CD14-positive monocyte (primary cell): ENCODE data around the gene JADE1. TPM values are rescaled to one million over a fixed set of nuclear protein-coding genes. Genes with fewer than 3 reads are reported as not detected.

Experiments used
- DNase-seq, 3 donors: peaks; one replicate each; pipeline ENCODE4 v3.0.0-alpha.2; 2011 to 2022
- H2AFZ ChIP-seq: 2 replicates; pipeline ENCODE4 v1.6.0; 2012; ENCODE audit warnings: mild to moderate bottlenecking, low read depth, low read length, inconsistent platforms; ENCODE audit not compliant: insufficient read depth, poor library complexity, severe bottlenecking
- H3K27ac ChIP-seq, 2 donors: 1 replicate in 1 of 2; 2 replicates in 1 of 2; pipeline ENCODE4 v1.5.1; 2012 to 2013; ENCODE audit warnings: low read length in 2 of 2, control low read depth in 1 of 2, inconsistent platforms in 1 of 2, low read depth in 1 of 2, mild to moderate bottlenecking in 1 of 2
- H3K27me3 ChIP-seq, 2 donors: one replicate each; pipeline versions ENCODE4 v1.6.0 to v1.6.1; 2011 to 2013; ENCODE audit warnings: low read length in 2 of 2; ENCODE audit not compliant: control insufficient read depth in 2 of 2, insufficient read depth in 2 of 2
- H3K36me3 ChIP-seq, 2 donors: replicated peaks in 1 of 2; 1 replicate in 1 of 2; 2 replicates in 1 of 2; pipeline versions ENCODE4 v1.5.1 to v1.6.1; 2012 to 2013; ENCODE audit warnings: low read length in 2 of 2, control low read depth in 1 of 2, inconsistent platforms in 1 of 2, mild to moderate bottlenecking in 1 of 2; ENCODE audit not compliant: insufficient read depth in 2 of 2, control insufficient read depth in 1 of 2
- H3K4me1 ChIP-seq, 2 donors: 1 replicate in 1 of 2; 2 replicates in 1 of 2; pipeline versions ENCODE4 v1.5.1 to v1.6.1; 2012 to 2013; ENCODE audit warnings: low read length in 2 of 2, control low read depth in 1 of 2, inconsistent platforms in 1 of 2, mild to moderate bottlenecking in 1 of 2, moderate library complexity in 1 of 2; ENCODE audit not compliant: insufficient read depth in 2 of 2, control insufficient read depth in 1 of 2
- H3K4me2 ChIP-seq: replicated peaks from 2 replicates; pipeline ENCODE3; 2012; ENCODE audit warnings: low read length, moderate library complexity, mild to moderate bottlenecking; ENCODE audit not compliant: poor library complexity, severe bottlenecking; ENCODE audit errors: extremely low read depth
- H3K4me3 ChIP-seq, 3 experiments: fragments of 200-600 bp in 1 of 3; sonication (generic) in 1 of 3; replicated peaks in 1 of 3; 1 replicate in 2 of 3; 2 replicates in 1 of 3; pipeline ENCODE4 v1.5.1; 2011 to 2013; ENCODE audit warnings: low read length in 3 of 3, mild to moderate bottlenecking in 3 of 3, control low read depth in 2 of 3, low read depth in 2 of 3, inconsistent platforms in 1 of 3, moderate library complexity in 1 of 3
- H3K79me2 ChIP-seq: 2 replicates; pipeline ENCODE4 v1.6.0; 2012; ENCODE audit warnings: mild to moderate bottlenecking, control low read depth, inconsistent platforms, low read length, moderate library complexity; ENCODE audit not compliant: insufficient read depth
- H3K9ac ChIP-seq: 2 replicates; pipeline ENCODE4 v1.6.0; 2017; ENCODE audit warnings: low read length, mild to moderate bottlenecking; ENCODE audit not compliant: insufficient read depth, poor library complexity, severe bottlenecking
- H3K9me3 ChIP-seq, 2 donors: replicated peaks in 1 of 2; 1 replicate in 1 of 2; 2 replicates in 1 of 2; pipeline versions ENCODE4 v1.5.1 to v1.6.1; 2012 to 2013; ENCODE audit warnings: low read length in 2 of 2, control low read depth in 1 of 2; ENCODE audit not compliant: control insufficient read depth in 1 of 2, insufficient read depth in 1 of 2
- H4K20me1 ChIP-seq: 2 replicates; pipeline ENCODE4 v1.6.0; 2012; ENCODE audit warnings: mild to moderate bottlenecking, low read length, control low read depth, moderate library complexity; ENCODE audit not compliant: insufficient read depth
- H3K27ac Mint-ChIP-seq, 7 donors: one replicate each; pipeline ENCODE4 v1.8.0; 2020; ENCODE audit warnings: mild to moderate bottlenecking in 7 of 7, mixed read lengths in 7 of 7, moderate library complexity in 6 of 7, inconsistent platforms in 2 of 7
- H3K27me3 Mint-ChIP-seq, 3 donors: one replicate each; pipeline ENCODE4 v1.8.0; 2021 to 2022; ENCODE audit warnings: low read depth in 3 of 3, mild to moderate bottlenecking in 3 of 3, mixed read lengths in 3 of 3, moderate library complexity in 3 of 3, inconsistent platforms in 1 of 3
- H3K36me3 Mint-ChIP-seq, 2 donors: one replicate each; pipeline ENCODE4 v1.8.0; 2020; ENCODE audit warnings: mixed read lengths in 2 of 2, inconsistent platforms in 1 of 2, mild to moderate bottlenecking in 1 of 2
- H3K4me1 Mint-ChIP-seq: one replicate; pipeline ENCODE4 v1.8.0; 2020; ENCODE audit warnings: mild to moderate bottlenecking, mixed read lengths
- H3K4me3 Mint-ChIP-seq, 2 donors: one replicate each; pipeline ENCODE4 v1.8.0; 2020; ENCODE audit warnings: mild to moderate bottlenecking in 2 of 2, mixed read lengths in 2 of 2, moderate library complexity in 1 of 2
- H3K9me3 Mint-ChIP-seq, 7 donors: one replicate each; pipeline ENCODE4 v1.8.0; 2020 to 2022; ENCODE audit warnings: mixed read lengths in 7 of 7, mild to moderate bottlenecking in 6 of 7, moderate library complexity in 6 of 7, inconsistent platforms in 2 of 7
- CTCF ChIP-seq: fragments of 200-600 bp; IDR thresholded peaks from one replicate; pipeline ENCODE4 v1.8.0; 2022; ENCODE audit warnings: antibody characterized with exemption, mild to moderate bottlenecking
- WGBS: methylation state at CpG from one replicate; pipeline ENCODE4 v1.1.5; 2013; ENCODE audit warnings: missing lambda C conversion rate; ENCODE audit not compliant: insufficient coverage; 5-methylcytosine and 5-hydroxymethylcytosine counted together
- intact Hi-C, 2 donors: fragments of 100-400 bp; cut with micrococcal nuclease; formaldehyde crosslinking; loops; one replicate each; pipeline versions ENCODE4 v1.15.0 to v1.15.1; 2023
- polyA plus RNA-seq, 3 donors: library from polyadenylated mRNA; depleted of rRNA in 1 of 3; unstranded in 2 of 3; stranded (reverse) in 1 of 3; fragments of 300-500 nt in 2 of 3; fragments of >200 nt in 1 of 3; fragmentation: Illumina TruSeq in 2 of 3; gene quantifications; 1 replicate in 2 of 3; 2 replicates in 1 of 3; pipeline ENCODE4 v1.2.3, GENCODE V29; 2012 to 2021

JADE1 gene
- polyA plus RNA-seq, 3 donors, result 7.3 to 12.8 (median 12.3) TPM

GRCh38 chr4:128915544-128915943 is 106.0 kb downstream of the JADE1 start:
- Histone ChIP-seq H3K27me3 (no peaks in the 10 kb centered on the region), H3K36me3 (no peaks in the 10 kb centered on the region), H3K4me3 (no peak overlapping the region), H3K79me2 (no peaks in the 10 kb centered on the region), H3K27ac (peak overlapping the region in 1 of 2 donors; percentile 92), H3K4me1 (peaks cover 62 to 73% of the 10 kb centered on the region in 2 donors), H2AFZ (no peak overlapping the region), H3K4me2 (no peak overlapping the region), H3K9me3 (no peaks in the 10 kb centered on the region), H3K9ac (no peak overlapping the region), H4K20me1 (no peaks in the 10 kb centered on the region)
- intact Hi-C loops, result loop anchor here (10.0 kb wide), 1 partner anchor 179 kb away; the partner anchor contains the start of genes C4orf33 (in 2 of the 2) and SCLT1 (in 2 of the 2)
- H3K27me3 Mint-ChIP-seq, result no peaks in the 10 kb centered on the region
- H3K4me1 Mint-ChIP-seq, result peaks cover 71% of the 10 kb centered on the region
- H3K36me3 Mint-ChIP-seq, result peaks cover 11% of the 10 kb centered on the region in 2 donors
- peaks cover 0 to 2% (median 0%) of the 10 kb centered on the region in 7 donors for H3K9me3 Mint-ChIP-seq
- no peak for DNase-seq
- no peak for TF ChIP-seq CTCF
- H3K27ac Mint-ChIP-seq, result peak overlapping the region in 2 of 7 donors; percentile 20 to 38
- no peak overlapping the region for H3K4me3 Mint-ChIP-seq

GRCh38 chr4:128916832-128917231 is 107.3 kb downstream of the JADE1 start:
- TF ChIP-seq CTCF, result no peak
- Histone ChIP-seq H3K79me2 (no peaks in the 10 kb centered on the region), H3K4me3 (peak overlapping the region in 1 of 3 experiments; percentile 54), H3K27ac (peak overlapping the region; percentile 73 to 92), H3K36me3 (no peaks in the 10 kb centered on the region), H2AFZ (peak overlapping the region; percentile 60), H3K4me1 (peaks cover 60 to 68% of the 10 kb centered on the region in 2 donors), H3K9me3 (no peaks in the 10 kb centered on the region), H4K20me1 (no peaks in the 10 kb centered on the region), H3K9ac (peak overlapping the region; percentile 48), H3K4me2 (peak overlapping the region; percentile 60), H3K27me3 (no peaks in the 10 kb centered on the region)
- intact Hi-C loops, result loop anchor here (10.0 kb wide), 1 partner anchor 178 kb away; the partner anchor contains the start of genes C4orf33 (in 2 of the 2) and SCLT1 (in 2 of the 2)
- Mint-ChIP-seq H3K27ac (peak overlapping the region; percentile 89 to 98 (median 95)), H3K36me3 (peaks cover 11 to 14% of the 10 kb centered on the region in 2 donors), H3K9me3 (peaks cover 0 to 1% (median 0%) of the 10 kb centered on the region in 7 donors), H3K4me1 (peaks cover 68% of the 10 kb centered on the region), H3K4me3 (peak overlapping the region in 1 of 2 donors; percentile 75), H3K27me3 (no peaks in the 10 kb centered on the region)
- peak; percentile 83 to 90 (median 88) for DNase-seq
- 0% methylated on average over 3 of the region's 6 CpGs for WGBS
